Activated CD4-positive, alpha-beta T cell treated with anti-CD3 and anti-CD28 coated beads for 36 hours (primary cell): ENCODE data around the gene PTCH2. TPM values are rescaled to one million over a fixed set of nuclear protein-coding genes. Genes with fewer than 3 reads are reported as not detected.

ENCODE experiments used
- ATAC-seq: fragments of 200-7000 bp; cut with Tn5 transposase; one replicate; pipeline ENCODE4 v1.10.0; 2021; ENCODE audit warnings: mild to moderate bottlenecking, moderate library complexity
- CTCF ChIA-PET: fragments of 350-600 bp; sonication (Branson Sonifier 250); formaldehyde crosslinking; loops from one replicate; lab custom pipeline; 2021; ENCODE audit warnings: antibody characterized with exemption; lab: Charles Lee
- POLR2A ChIA-PET: fragments of 350-600 bp; sonication (Branson Sonifier 250); formaldehyde crosslinking; loops from one replicate; lab custom pipeline; 2021; ENCODE audit warnings: antibody characterized with exemption, inconsistent platforms; lab: Charles Lee
- DNase-seq: peaks from one replicate; pipeline ENCODE4 v3.0.0-alpha.2; 2020
- H3K27ac Mint-ChIP-seq: one replicate; pipeline ENCODE4 v1.8.0; 2021; ENCODE audit warnings: mixed read lengths
- H3K27me3 Mint-ChIP-seq: one replicate; pipeline ENCODE4 v1.8.0; 2021; ENCODE audit warnings: mixed read lengths
- H3K36me3 Mint-ChIP-seq: one replicate; pipeline ENCODE4 v1.8.0; 2021; ENCODE audit warnings: low read depth, mixed read lengths
- H3K4me1 Mint-ChIP-seq: one replicate; pipeline ENCODE4 v1.8.0; 2021; ENCODE audit warnings: mixed read lengths
- H3K4me3 Mint-ChIP-seq: one replicate; pipeline ENCODE4 v1.8.0; 2021; ENCODE audit warnings: mild to moderate bottlenecking, moderate library complexity, mixed read lengths
- H3K9me3 Mint-ChIP-seq: one replicate; pipeline ENCODE4 v1.8.0; 2021; ENCODE audit warnings: low read depth, mixed read lengths
- intact Hi-C, 2 experiments: fragments of 100-400 bp; cut with DNase I in 1 of 2; cut with micrococcal nuclease in 1 of 2; formaldehyde crosslinking; loops; one replicate each; pipeline versions ENCODE4 v1.14.2 to v1.15.1; 2022 to 2024; cut with DNase I, micrococcal nuclease
- total RNA-seq, 2 experiments: library from RNA; stranded (reverse); gene quantifications; one replicate each; pipeline ENCODE4 v1.2.3, GENCODE V29; 2021

PTCH2 gene
- total RNA-seq, 2 experiments from 2014 or later: 0.37 to 0.69 TPM

DNA sequence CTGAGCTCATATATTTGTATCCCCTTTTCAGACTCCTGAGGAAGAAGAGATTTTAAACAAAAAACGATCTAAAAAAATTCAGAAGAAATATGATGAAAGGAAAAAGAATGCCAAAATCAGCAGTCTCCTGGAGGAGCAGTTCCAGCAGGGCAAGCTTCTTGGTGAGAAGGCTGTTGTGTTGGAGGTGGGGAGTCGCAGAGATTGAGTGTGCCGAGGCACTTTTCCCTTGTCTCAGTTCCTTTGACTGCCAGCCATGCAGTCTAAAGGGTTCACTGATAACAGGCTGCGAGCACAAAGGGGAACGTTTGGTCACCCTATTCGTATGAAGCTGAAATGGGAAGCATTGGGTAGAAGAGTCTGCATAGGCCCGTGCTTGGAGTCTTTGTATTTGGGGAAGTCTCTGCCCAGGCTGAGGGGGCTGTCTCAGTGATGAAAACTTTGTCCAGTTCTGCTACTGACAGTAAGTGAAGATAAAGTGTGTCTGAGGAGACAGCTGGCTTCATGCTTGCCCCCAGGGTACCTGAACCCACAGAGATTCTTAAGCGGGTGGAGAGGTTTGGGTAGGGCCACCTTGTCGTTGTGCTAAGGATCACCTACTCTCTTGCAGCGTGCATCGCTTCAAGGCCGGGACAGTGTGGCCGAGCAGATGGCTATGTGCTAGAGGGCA lies 65.0 kb downstream of the PTCH2 start:
- intact Hi-C loops: loop anchor here (2.0 to 5.0 kb wide), 3 partner anchors 31 to 744 kb away; partner anchors contain the start of genes BTBD19 (in 1 of the 2), PRDX1 (in 1 of the 2) and TESK2 (in 1 of the 2)
- Mint-ChIP-seq H3K9me3 (no peaks in the 10 kb centered on the region), H3K36me3 (peaks cover 73% of the 10 kb centered on the region), H3K4me3 (peak overlapping the region; percentile 96), H3K27me3 (no peaks in the 10 kb centered on the region), H3K27ac (peak overlapping the region; percentile 84), H3K4me1 (peaks cover 40% of the 10 kb centered on the region)
- CTCF ChIA-PET: interaction anchor here (0.7 kb wide), 1 partner anchor 26 kb away, joined by 3 read pairs; no protein-coding TSS in a partner anchor
- POLR2A ChIA-PET: interaction anchor here (0.6 to 1.4 kb wide), 6 partner anchors 12 to 298 kb away, joined by 3 to 10 read pairs (median 4); no protein-coding TSS in a partner anchor
- no peak for ATAC-seq
- DNase-seq: no peak

DNA sequence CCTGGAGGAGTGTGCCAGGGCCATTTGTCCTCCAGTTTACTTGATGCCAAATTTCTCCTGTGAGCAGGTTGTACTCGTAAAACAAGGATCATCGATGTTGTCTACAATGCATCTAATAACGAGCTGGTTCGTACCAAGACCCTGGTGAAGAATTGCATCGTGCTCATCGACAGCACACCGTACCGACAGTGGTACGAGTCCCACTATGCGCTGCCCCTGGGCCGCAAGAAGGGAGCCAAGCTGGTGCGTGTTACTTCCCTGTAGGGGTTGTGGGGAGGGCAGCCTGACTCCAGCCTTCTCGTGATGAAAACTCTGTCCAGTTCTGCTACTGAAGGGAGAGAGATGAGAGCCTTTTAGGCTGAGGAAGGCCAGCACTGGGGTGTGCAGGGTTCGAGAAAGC lies 65.5 kb downstream of the PTCH2 start:
- H3K9me3 Mint-ChIP-seq: no peaks in the 10 kb centered on the region
- H3K4me1 Mint-ChIP-seq: peaks cover 39% of the 10 kb centered on the region
- intact Hi-C loops: loop anchor here (2.0 to 5.0 kb wide), 3 partner anchors 31 to 745 kb away; partner anchors contain the start of genes BTBD19 (in 1 of the 2), PRDX1 (in 1 of the 2) and TESK2 (in 1 of the 2)
- no peaks in the 10 kb centered on the region for H3K27me3 Mint-ChIP-seq
- no peak for DNase-seq
- no peak for ATAC-seq
- peak overlapping the region; percentile 84 for H3K27ac Mint-ChIP-seq
- peak overlapping the region; percentile 96 for H3K4me3 Mint-ChIP-seq
- ChIA-PET POLR2A (interaction anchor here (0.6 to 1.4 kb wide), 5 partner anchors 12 to 56 kb away, joined by 3 to 10 read pairs (median 5); no protein-coding TSS in a partner anchor), CTCF (interaction anchor here (0.7 kb wide), 1 partner anchor 25 kb away, joined by 3 read pairs; no protein-coding TSS in a partner anchor)
- H3K36me3 Mint-ChIP-seq: peaks cover 71% of the 10 kb centered on the region

DNA sequence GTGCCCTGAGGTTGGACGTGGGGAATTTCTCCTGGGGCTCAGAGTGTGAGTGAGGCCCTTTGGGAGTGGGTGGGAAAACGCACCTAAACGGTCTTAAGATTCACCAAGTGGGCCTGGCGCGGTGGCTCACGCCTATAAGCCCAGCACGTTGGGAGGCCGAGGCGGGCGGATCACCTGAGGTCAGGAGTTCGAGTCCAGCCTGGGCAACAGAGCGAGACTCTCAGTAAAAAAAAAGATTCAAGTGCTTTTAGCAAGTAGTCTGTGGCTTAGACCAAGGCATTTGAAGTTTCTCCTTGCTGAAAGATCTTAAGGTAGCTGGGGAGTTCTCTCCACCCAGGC lies 66.4 kb downstream of the PTCH2 start:
- no peaks in the 10 kb centered on the region for H3K9me3 Mint-ChIP-seq
- H3K4me3 Mint-ChIP-seq: peak overlapping the region; percentile 96
- DNase-seq (peak; percentile 25), ATAC-seq (no peak)
- H3K27me3 Mint-ChIP-seq: no peaks in the 10 kb centered on the region
- CTCF ChIA-PET: interaction anchor here (0.6 to 2.4 kb wide), 6 partner anchors 8 to 241 kb away, joined by 4 to 13 read pairs (median 5); partner anchors contain the start of genes BTBD19 and PLK3
- H3K27ac Mint-ChIP-seq: peak overlapping the region; percentile 84
- POLR2A ChIA-PET: interaction anchor here (0.6 to 2.9 kb wide), 11 partner anchors 8 to 808 kb away, joined by 3 to 58 read pairs (median 15); partner anchors contain the start of genes BTBD19, DYNLT4, MUTYH and PLK3
- intact Hi-C loops: loop anchor here (2.0 to 5.0 kb wide), 3 partner anchors 32 to 746 kb away; partner anchors contain the start of genes BTBD19 (in 1 of the 2), PRDX1 (in 1 of the 2) and TESK2 (in 1 of the 2)
- H3K4me1 Mint-ChIP-seq: peaks cover 39% of the 10 kb centered on the region
- peaks cover 65% of the 10 kb centered on the region for H3K36me3 Mint-ChIP-seq

DNA sequence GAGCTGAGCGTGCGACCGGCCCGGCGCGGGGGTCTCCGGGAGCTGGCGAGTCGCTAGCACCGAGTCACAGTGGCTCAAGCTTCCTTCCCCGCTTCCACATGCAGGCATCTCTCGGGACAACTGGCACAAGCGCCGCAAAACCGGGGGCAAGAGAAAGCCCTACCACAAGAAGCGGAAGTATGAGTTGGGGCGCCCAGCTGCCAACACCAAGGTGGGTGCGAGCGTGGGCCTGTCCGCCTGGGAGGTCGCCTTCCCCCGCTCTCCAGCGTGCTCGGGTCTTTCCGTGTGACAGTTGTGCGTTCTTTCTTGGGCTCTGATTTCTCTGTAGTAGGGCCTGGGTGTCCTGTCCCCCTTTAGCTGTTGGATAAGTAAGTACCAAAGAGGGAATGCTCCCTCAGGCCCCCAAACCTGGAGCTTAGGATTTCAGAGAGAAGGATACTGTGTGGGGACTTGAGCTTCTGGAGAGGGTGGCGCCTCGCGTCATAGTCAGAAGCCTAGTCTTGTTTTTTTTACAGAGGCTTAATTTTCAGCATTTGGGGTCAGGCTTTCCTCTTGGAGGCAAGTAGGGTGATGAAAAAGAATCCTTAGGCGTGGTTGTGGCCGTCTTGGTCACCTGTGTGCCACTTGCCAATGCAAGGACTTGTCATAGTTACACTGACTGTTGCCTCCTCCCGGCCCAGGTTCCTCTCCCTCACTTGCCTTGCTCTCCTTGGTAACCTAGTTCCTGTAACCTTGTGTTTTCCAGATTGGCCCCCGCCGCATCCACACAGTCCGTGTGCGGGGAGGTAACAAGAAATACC lies 66.9 kb downstream of the PTCH2 start:
- H3K27ac Mint-ChIP-seq: peak overlapping the region; percentile 84
- intact Hi-C loops: loop anchor here (1.0 to 5.0 kb wide), 12 partner anchors 8 to 746 kb away; partner anchors contain the start of genes KIF2C (in 2 of the 2), RNU5D-1 (in 2 of the 2), BTBD19 (in 1 of the 2) and EIF2B3 (in 1 of the 2)
- peaks cover 37% of the 10 kb centered on the region for H3K4me1 Mint-ChIP-seq
- DNase-seq (peak; percentile 49), ATAC-seq (no peak)
- peak overlapping the region; percentile 96 for H3K4me3 Mint-ChIP-seq
- H3K27me3 Mint-ChIP-seq: no peaks in the 10 kb centered on the region
- no peaks in the 10 kb centered on the region for H3K9me3 Mint-ChIP-seq
- ChIA-PET CTCF (interaction anchor here (0.5 to 2.4 kb wide), 14 partner anchors 9 to 803 kb away, joined by 3 to 13 read pairs (median 4); partner anchors contain the start of genes BEST4, BTBD19, PLK3 and RNU5D-1), POLR2A (interaction anchor here (0.6 to 2.9 kb wide), 17 partner anchors 9 to 809 kb away, joined by 3 to 58 read pairs (median 5); partner anchors contain the start of genes BTBD19, DYNLT4, HECTD3 and MUTYH)
- peaks cover 59% of the 10 kb centered on the region for H3K36me3 Mint-ChIP-seq

DNA sequence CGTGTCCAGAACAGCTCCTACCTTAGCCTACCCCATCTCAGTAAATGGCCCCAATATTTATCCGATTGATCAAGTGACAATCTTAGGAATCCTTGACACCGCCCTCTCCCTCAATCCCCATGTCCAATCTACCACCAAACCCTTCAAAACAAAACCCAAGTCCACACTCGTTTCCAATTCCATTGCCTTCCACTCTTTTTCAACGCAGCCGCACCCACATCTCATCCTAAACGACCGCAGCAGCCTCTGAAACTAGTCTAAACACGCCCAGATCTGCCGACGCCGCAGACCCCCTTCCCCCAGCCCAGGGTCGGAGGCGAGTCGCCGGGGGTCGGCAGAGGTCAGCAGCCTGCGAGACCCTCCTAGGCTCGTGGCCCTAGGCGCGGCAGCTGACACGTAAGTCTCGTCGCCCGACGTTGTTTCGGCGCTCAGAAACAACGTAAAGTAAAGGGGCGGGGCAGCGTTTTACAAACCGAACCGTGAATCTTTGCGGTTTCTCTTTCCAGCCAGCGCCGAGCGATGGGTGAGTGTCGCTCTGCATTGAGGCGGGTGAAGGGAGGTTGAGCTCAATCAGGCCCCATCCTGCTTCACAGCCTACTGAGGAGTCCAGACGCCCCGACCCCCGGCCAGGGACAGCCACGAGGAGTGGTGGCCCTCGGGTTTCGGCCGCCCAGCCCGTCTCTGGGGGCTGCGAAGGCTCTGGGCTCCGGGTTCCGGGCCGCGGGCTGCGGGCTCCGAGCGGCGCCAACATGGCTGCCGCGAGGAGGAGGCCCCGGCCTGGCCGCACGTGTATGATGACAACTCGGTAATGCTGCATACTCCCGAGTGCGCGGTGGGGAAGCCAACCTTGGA lies 67.7 kb downstream of the PTCH2 start, which contains the start of gene RPS8:
TSS of gene RPS8 (plus strand) at position 463 of the 852 bp plus-strand sequence. CDS start at position 520, 57 bp downstream.
- CTCF ChIA-PET: interaction anchor here (0.5 to 2.4 kb wide), 18 partner anchors 9 to 804 kb away, joined by 3 to 13 read pairs (median 4); partner anchors contain the start of genes BEST4, BTBD19, PLK3 and RNU5D-1
- Mint-ChIP-seq H3K9me3 (no peaks in the 10 kb centered on the region), H3K36me3 (peaks cover 51% of the 10 kb centered on the region), H3K27ac (peak within 1 kb of the TSS; percentile 100), H3K27me3 (no peaks in the 10 kb centered on the region), H3K4me1 (peaks cover 33% of the 10 kb centered on the region), H3K4me3 (peak within 1 kb of the TSS; percentile 96)
- POLR2A ChIA-PET: interaction anchor here (0.6 to 2.9 kb wide), 17 partner anchors 10 to 809 kb away, joined by 3 to 58 read pairs (median 5); partner anchors contain the start of genes BTBD19, DYNLT4, HECTD3 and MUTYH
- ATAC-seq (peak; percentile 84), DNase-seq (peak; percentile 94)
- intact Hi-C loops: loop anchor here (1.0 to 5.0 kb wide), 11 partner anchors 9 to 747 kb away; partner anchors contain the start of genes KIF2C (in 2 of the 2), RNU5D-1 (in 2 of the 2), EIF2B3 (in 1 of the 2) and MUTYH (in 1 of the 2)

Other genes starting within 250 kb of the PTCH2 start
- gene TMEM53, start 168.8 kb downstream of the PTCH2 start, total RNA-seq: 1 to 10 TPM; 4.3 to 5.5 TPM
- 10 to 100 TPM; 67.3 to 75.1 TPM for gene ARMH1, start 168.5 kb downstream of the PTCH2 start, total RNA-seq
- gene RNU5D-1, start 112.1 kb downstream of the PTCH2 start, total RNA-seq: not detected
- gene KIF2C, start 103.4 kb downstream of the PTCH2 start, total RNA-seq: 100 to 1,000 TPM; 101 to 119 TPM
- gene RPS8, start 67.7 kb downstream of the PTCH2 start, total RNA-seq: 1,000 to 10,000 TPM; 3,005 to 3,275 TPM
- gene BEST4, start 55.1 kb downstream of the PTCH2 start, total RNA-seq: under 1 TPM; 0.69 to 0.71 TPM
- 10 to 100 TPM; 52.1 to 52.7 TPM for gene PLK3, start 42.9 kb downstream of the PTCH2 start, total RNA-seq
- under 1 TPM in 1 of 2 experiments, not detected in 1; 0.32 TPM for gene DYNLT4, start 35.9 kb downstream of the PTCH2 start, total RNA-seq
- gene BTBD19, start 34.7 kb downstream of the PTCH2 start, total RNA-seq: 10 to 100 TPM; 16.7 to 17.2 TPM
- gene EIF2B3, start 143.3 kb upstream of the PTCH2 start, total RNA-seq: 10 to 100 TPM; 37.3 to 41.8 TPM
- 10 to 100 TPM; 18.9 to 22.3 TPM for gene HECTD3, start 168.1 kb upstream of the PTCH2 start, total RNA-seq
- gene UROD, start 169.0 kb upstream of the PTCH2 start, total RNA-seq: 100 to 1,000 TPM; 123 to 134 TPM